CD4-positive, alpha-beta T cell (primary cell): Measurements from ENCODE around the gene CYB5D1. TPM values are rescaled to one million over a fixed set of nuclear protein-coding genes. Genes with fewer than 3 reads are reported as not detected.

Experiments
- ATAC-seq: fragments of 200-7000 bp; cut with Tn5 transposase; one replicate; pipeline ENCODE4 v1.10.0; 2022; ENCODE audit warnings: mild to moderate bottlenecking; ENCODE audit not compliant: poor library complexity
- CTCF ChIA-PET: fragments of 350-600 bp; sonication (Branson Sonifier 250); formaldehyde crosslinking; loops from one replicate; lab custom pipeline; 2021; ENCODE audit warnings: antibody characterized with exemption, inconsistent platforms; lab: Charles Lee
- POLR2A ChIA-PET: fragments of 350-600 bp; sonication (Branson Sonifier 250); formaldehyde crosslinking; loops from one replicate; lab custom pipeline; 2021; ENCODE audit warnings: antibody characterized with exemption, inconsistent platforms; lab: Charles Lee
- DNase-seq, 14 experiments: peaks; one replicate each; pipeline ENCODE4 v3.0.0-alpha.2; 2013 to 2020; ENCODE audit warnings: mixed read lengths in 2 of 14
- H3K27ac ChIP-seq, 2 donors: one replicate each; pipeline versions ENCODE4 v1.5.1 to v1.7.0; 2013; ENCODE audit warnings: low read length in 2 of 2, low read depth in 1 of 2, mild to moderate bottlenecking in 1 of 2
- H3K27me3 ChIP-seq, 2 experiments: 1 replicate in 1 of 2; 2 replicates in 1 of 2; pipeline versions ENCODE4 v1.6.1 to v1.7.0; 2013; ENCODE audit warnings: low read length in 2 of 2, control low read depth in 1 of 2, mild to moderate bottlenecking in 1 of 2, moderate library complexity in 1 of 2; ENCODE audit not compliant: insufficient read depth in 2 of 2, control insufficient read depth in 1 of 2
- H3K36me3 ChIP-seq: one replicate; pipeline ENCODE4 v1.6.1; 2013; ENCODE audit warnings: low read length, control low read depth; ENCODE audit not compliant: insufficient read depth
- H3K4me1 ChIP-seq: one replicate; pipeline ENCODE4 v1.6.1; 2013; ENCODE audit warnings: low read length, control low read depth; ENCODE audit not compliant: insufficient read depth
- H3K4me3 ChIP-seq: one replicate; pipeline ENCODE4 v1.5.1; 2013; ENCODE audit warnings: mild to moderate bottlenecking, low read length, moderate library complexity
- H3K9me3 ChIP-seq, 2 experiments: 1 replicate in 1 of 2; 2 replicates in 1 of 2; pipeline versions ENCODE4 v1.6.1 to v1.7.0; 2013; ENCODE audit warnings: low read length in 2 of 2, mild to moderate bottlenecking in 2 of 2, control low read depth in 1 of 2, moderate library complexity in 1 of 2; ENCODE audit not compliant: control insufficient read depth in 1 of 2, insufficient read depth in 1 of 2
- H3K27ac Mint-ChIP-seq: one replicate; pipeline ENCODE4 v1.8.0; 2020; ENCODE audit warnings: mixed read lengths
- H3K27me3 Mint-ChIP-seq: one replicate; pipeline ENCODE4 v1.8.0; 2021; ENCODE audit warnings: mixed read lengths
- H3K36me3 Mint-ChIP-seq: one replicate; pipeline ENCODE4 v1.8.0; 2021; ENCODE audit warnings: low read depth, mixed read lengths
- H3K4me1 Mint-ChIP-seq: one replicate; pipeline ENCODE4 v1.8.0; 2021; ENCODE audit warnings: low read depth, mixed read lengths
- H3K4me3 Mint-ChIP-seq: one replicate; pipeline ENCODE4 v1.8.0; 2020; ENCODE audit warnings: mild to moderate bottlenecking, mixed read lengths
- H3K9me3 Mint-ChIP-seq: one replicate; pipeline ENCODE4 v1.8.0; 2020; ENCODE audit warnings: mixed read lengths
- intact Hi-C, 2 experiments: fragments of 100-400 bp; cut with DNase I in 1 of 2; cut with micrococcal nuclease in 1 of 2; formaldehyde crosslinking; loops; one replicate each; pipeline versions ENCODE4 v1.15.1 to v1.9.0; 2023 to 2025; cut with DNase I, micrococcal nuclease
- total RNA-seq, 174 experiments: library from RNA in 2 of 174; stranded (reverse) in 2 of 174; gene quantifications; one replicate each; pipeline ENCODE4 v1.2.3 and lab custom pipeline; 2021 to 2026
- TF ChIP-seq, protein P1 (sequence below): fragments of 200-600 bp; IDR thresholded peaks from one replicate; pipeline ENCODE4 v1.8.0; 2022; ENCODE audit warnings: antibody characterized with exemption, mild to moderate bottlenecking

CYB5D1 gene
- total RNA-seq, 2 experiments from 2014 or later, result 8.7 TPM

DNA sequence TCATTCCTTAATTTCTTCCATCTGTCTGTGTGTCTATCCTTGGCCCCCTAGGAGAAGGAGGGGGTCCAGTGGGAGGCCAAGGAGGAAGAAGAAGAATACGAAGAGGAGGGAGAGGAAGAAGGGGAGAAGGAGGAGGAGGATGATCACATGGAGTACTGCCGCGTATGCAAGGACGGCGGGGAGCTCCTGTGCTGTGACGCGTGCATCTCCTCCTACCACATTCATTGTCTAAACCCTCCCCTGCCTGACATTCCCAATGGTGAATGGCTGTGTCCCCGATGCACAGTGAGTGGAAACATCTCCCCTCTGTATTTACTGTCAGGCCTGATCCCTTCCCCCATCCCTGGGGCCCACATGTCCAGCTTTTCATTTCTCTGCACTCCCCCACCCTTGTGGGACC is 37.1 kb downstream of the CYB5D1 start:
- Mint-ChIP-seq H3K27ac (peak overlapping the region; percentile 22), H3K36me3 (peaks cover 69% of the 10 kb centered on the region), H3K4me1 (peaks cover 12% of the 10 kb centered on the region), H3K4me3 (no peak overlapping the region), H3K9me3 (no peaks in the 10 kb centered on the region), H3K27me3 (no peaks in the 10 kb centered on the region)
- CTCF ChIA-PET, result no interaction called here
- H3K36me3 ChIP-seq, result peaks cover 96% of the 10 kb centered on the region
- no peak overlapping the region for H3K4me3 ChIP-seq
- DNase-seq, result no peak
- intact Hi-C loops, result loop anchor here in 1 of 2 experiments (5.0 kb wide), 1 partner anchor 73 kb away; no protein-coding TSS in a partner anchor
- no peaks in the 10 kb centered on the region for H3K9me3 ChIP-seq
- H3K4me1 ChIP-seq, result peaks cover 5% of the 10 kb centered on the region
- no peak overlapping the region for H3K27ac ChIP-seq
- TF ChIP-seq, protein P1, sequence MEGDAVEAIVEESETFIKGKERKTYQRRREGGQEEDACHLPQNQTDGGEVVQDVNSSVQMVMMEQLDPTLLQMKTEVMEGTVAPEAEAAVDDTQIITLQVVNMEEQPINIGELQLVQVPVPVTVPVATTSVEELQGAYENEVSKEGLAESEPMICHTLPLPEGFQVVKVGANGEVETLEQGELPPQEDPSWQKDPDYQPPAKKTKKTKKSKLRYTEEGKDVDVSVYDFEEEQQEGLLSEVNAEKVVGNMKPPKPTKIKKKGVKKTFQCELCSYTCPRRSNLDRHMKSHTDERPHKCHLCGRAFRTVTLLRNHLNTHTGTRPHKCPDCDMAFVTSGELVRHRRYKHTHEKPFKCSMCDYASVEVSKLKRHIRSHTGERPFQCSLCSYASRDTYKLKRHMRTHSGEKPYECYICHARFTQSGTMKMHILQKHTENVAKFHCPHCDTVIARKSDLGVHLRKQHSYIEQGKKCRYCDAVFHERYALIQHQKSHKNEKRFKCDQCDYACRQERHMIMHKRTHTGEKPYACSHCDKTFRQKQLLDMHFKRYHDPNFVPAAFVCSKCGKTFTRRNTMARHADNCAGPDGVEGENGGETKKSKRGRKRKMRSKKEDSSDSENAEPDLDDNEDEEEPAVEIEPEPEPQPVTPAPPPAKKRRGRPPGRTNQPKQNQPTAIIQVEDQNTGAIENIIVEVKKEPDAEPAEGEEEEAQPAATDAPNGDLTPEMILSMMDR, result no peak
- H3K27me3 ChIP-seq, result no peaks in the 10 kb centered on the region
- ATAC-seq, result no peak
- POLR2A ChIA-PET, result no interaction called here

DNA sequence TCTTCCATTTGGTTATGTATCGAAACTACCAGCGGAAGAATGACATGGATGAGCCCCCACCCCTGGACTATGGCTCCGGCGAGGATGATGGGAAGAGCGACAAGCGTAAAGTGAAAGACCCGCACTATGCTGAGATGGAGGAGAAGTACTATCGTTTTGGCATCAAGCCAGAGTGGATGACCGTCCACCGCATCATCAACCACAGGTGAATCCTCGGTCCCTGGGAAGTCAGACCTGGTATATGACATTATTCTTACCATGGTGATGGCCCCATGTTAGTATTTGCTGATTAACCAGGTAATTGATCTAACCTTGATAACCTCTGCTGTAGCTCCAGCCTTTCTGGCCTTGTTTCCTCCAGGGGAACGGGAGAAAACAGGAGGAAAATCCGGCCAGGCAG is 39.3 kb downstream of the CYB5D1 start:
- Histone ChIP-seq H3K27me3 (no peaks in the 10 kb centered on the region), H3K36me3 (peaks cover 95% of the 10 kb centered on the region), H3K27ac (no peak overlapping the region), H3K4me3 (no peak overlapping the region), H3K9me3 (no peaks in the 10 kb centered on the region), H3K4me1 (peaks cover 3% of the 10 kb centered on the region)
- Mint-ChIP-seq H3K27me3 (no peaks in the 10 kb centered on the region), H3K4me1 (peaks cover 12% of the 10 kb centered on the region), H3K9me3 (no peaks in the 10 kb centered on the region), H3K27ac (no peak overlapping the region), H3K4me3 (no peak overlapping the region), H3K36me3 (peaks cover 92% of the 10 kb centered on the region)
- TF ChIP-seq, protein P1, result no peak
- no peak for DNase-seq
- CTCF ChIA-PET, result interaction anchor here (0.7 to 3.0 kb wide), 9 partner anchors 29 to 92 kb away, joined by 3 to 17 read pairs (median 4); partner anchors contain the start of gene NAA38
- POLR2A ChIA-PET, result no interaction called here
- ATAC-seq, result no peak
- intact Hi-C loops, result no loop called here

DNA sequence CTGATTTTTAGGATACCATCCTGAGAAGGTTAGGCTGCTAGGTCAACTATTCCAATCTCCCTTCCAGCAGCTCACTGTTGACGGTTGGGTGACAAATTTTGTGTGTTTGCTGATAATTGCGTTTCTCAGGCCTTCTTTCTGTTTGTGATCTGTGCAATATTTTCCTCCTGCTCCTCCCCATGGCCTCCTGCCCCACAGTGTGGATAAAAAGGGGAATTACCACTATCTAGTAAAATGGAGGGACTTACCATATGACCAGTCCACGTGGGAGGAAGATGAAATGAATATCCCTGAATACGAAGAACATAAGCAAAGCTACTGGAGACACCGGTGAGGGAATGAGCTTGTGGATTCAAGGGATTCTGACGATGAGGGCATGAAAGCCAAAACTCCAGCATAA is 40.0 kb downstream of the CYB5D1 start:
- H3K27me3 Mint-ChIP-seq, result no peaks in the 10 kb centered on the region

More for the DNA sequence above, 40.0 kb downstream of the CYB5D1 start:
- intact Hi-C loops, result no loop called here
- Histone ChIP-seq H3K27ac (no peak overlapping the region), H3K27me3 (no peaks in the 10 kb centered on the region), H3K4me1 (peaks cover 3% of the 10 kb centered on the region), H3K9me3 (no peaks in the 10 kb centered on the region), H3K4me3 (no peak overlapping the region), H3K36me3 (peaks cover 96% of the 10 kb centered on the region)
- DNase-seq (peak in 3 of 14 experiments; percentile 46 to 68 (median 59)), ATAC-seq (peak; percentile 82)
- Mint-ChIP-seq H3K36me3 (peaks cover 98% of the 10 kb centered on the region), H3K4me3 (no peak overlapping the region), H3K27ac (peak overlapping the region; percentile 7), H3K9me3 (no peaks in the 10 kb centered on the region), H3K4me1 (peaks cover 12% of the 10 kb centered on the region)
- CTCF ChIA-PET, result interaction anchor here (0.6 to 3.0 kb wide), 11 partner anchors 12 to 91 kb away, joined by 3 to 17 read pairs (median 4); partner anchors contain the start of gene NAA38
- POLR2A ChIA-PET, result interaction anchor here (0.8 kb wide), 1 partner anchor 41 kb away, joined by 4 read pairs; the partner anchor contains the start of gene NAA38
- TF ChIP-seq, protein P1, result peak; percentile 11
